Activated gamma-delta T cell treated with anti-CD3 and anti-CD28 coated beads, Interleukin-2, amount 50 U/mL, for 16 hours (primary cell): ENCODE results near the gene NELL1.

ENCODE experiments used
- DNase-seq: peaks from one replicate; pipeline ENCODE4 v3.0.0-alpha.2; 2020; ENCODE audit warnings: low read depth

The NELL1 gene

DNA sequence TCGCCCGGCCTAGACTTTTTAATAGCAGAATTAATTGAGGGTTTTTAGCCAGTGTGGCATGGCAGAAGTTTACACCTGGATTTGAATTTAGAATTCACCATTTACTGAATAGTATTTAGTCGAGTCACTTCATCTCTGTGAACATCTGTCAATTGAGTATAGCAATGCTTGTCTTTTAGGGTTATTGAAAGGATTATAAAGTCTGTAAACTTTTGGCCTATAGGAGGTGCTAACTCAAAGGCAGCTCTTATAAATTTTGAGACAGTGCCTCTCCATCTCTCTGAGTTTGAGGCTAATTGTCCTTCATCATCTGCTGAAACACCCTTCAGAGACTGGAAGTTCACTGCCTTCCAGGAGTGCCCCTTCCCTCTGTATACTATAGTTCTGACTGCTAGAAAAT lies 205.0 kb downstream of the NELL1 start:
- no peak for DNase-seq

DNA sequence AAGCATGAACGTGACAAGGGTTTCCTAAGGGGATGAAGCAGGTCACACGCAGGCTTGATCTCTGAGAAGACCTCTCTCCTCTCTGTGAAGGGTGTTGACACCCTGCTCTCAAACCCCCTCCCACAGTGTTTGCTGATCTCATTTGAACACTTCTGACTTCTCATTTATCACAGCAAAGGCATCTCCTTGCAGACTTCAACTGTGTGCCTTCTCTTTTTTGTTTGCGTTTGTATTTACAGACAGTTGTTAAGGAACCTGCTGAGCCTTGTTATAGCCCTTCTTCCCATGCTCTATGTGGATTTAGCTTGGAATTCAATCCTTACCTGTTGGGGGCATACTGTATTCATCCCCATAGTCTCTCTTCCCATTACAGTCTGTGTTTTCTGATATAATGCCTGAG lies 206.5 kb downstream of the NELL1 start:
- DNase-seq, result no peak

DNA sequence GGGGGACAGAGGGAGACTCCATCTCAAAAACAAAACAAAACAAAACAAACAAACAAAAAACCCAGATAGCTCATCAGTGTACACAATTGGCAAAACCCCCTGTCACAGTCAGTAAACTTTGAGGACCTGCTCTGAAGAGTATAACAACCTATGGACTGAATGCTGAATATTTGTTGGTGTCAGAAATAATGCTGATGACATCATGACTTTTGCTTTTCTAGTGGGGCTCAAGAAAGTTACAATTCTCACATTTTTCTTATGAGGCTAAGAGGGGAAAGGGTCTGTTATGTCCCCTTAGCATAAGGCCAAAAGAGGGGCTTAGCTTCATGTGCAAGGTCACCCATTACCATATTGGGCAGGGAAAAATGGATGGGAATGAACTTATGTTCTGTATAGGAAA lies 207.4 kb downstream of the NELL1 start:
- no peak for DNase-seq

DNA sequence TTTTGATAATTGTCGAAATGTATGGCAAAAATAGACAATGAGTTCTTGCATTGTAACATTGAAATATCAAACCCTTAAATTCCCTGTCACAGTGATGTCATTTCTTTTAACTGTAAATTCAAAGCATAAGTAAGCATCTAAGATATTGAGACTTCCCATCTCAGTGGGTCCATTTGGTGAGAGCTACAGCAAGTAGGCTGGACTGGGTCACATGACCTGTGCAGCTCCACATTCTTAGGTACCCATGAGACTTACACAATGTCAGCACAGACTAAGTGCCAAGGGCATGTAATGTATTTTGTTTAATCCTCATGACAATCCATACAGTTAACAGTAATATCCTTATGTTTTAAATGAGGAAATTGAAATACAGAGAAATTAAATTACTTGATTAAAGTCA lies 210.7 kb downstream of the NELL1 start:
- DNase-seq, result no peak

DNA sequence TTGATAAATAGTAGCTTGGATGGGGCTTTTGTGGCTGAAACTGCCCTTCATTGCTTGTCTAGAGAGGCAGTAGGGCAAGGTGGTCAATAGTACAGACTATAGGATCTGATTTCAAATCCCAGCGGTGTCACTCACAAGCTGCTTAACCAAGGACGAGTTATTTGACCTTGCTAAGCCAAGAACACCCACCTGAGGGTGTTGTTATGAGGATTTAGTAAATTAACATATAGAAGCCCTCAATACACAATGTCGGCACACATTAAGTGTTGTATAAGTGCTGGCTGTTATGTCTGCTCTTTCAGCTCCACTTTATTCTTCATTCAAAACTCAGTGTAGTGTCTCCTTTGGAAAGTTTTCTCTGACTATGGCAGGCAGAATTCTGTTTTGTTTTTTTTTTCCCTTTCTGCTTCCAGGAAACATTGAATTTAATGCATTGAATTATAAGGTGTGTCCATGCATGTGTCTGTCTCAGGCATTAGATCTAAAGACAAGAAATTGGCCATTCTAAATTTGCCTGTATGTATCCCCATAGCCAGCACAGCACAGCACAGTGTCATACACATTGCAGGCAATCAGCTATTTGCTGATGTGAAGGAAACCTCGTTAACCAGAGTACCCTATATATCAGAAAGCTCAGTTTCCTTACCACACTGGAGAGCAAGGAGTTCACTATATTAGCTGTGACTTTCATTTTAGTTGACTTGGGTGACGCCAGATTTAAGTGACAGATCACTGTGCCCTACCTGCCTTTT lies 212.1 kb downstream of the NELL1 start:
- no peak for DNase-seq

DNA sequence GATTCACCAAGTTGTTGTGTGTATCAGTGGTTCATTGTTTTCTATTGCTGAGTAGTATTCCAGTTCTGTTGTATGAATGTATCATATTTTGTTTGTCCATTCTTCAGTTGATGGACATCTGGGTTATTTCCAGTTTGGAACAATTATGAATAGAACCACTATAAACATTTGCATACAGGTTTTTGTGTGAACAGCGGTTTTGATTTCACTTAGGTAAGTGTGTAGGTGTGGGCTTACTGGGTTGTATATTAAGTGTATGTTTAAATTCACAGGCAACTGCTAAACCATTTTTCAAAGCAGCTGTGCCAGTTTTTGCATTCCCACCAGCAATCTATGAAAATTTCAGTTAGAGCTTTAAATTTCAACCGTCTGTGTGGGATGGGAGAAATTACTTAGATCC lies 217.8 kb downstream of the NELL1 start:
- DNase-seq, result no peak

DNA sequence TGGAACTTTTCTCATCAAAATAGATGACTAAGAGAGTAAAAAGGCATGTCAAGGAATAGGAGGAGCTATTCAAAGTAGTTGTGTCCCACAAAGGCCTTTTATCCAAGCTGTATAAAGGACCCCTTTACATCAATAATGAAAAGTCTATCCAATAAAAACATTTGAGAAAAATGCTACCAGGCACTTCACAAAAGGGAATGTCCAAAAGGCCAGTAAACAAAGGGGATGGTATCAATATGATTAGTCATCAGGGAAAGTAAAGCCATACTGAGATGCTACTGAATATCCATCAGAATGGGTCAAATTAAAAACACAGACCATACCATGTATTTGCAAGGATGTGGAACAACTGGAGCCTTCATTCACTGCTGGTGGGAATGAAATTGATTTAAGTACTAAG lies 224.9 kb downstream of the NELL1 start:
- no peak for DNase-seq

DNA sequence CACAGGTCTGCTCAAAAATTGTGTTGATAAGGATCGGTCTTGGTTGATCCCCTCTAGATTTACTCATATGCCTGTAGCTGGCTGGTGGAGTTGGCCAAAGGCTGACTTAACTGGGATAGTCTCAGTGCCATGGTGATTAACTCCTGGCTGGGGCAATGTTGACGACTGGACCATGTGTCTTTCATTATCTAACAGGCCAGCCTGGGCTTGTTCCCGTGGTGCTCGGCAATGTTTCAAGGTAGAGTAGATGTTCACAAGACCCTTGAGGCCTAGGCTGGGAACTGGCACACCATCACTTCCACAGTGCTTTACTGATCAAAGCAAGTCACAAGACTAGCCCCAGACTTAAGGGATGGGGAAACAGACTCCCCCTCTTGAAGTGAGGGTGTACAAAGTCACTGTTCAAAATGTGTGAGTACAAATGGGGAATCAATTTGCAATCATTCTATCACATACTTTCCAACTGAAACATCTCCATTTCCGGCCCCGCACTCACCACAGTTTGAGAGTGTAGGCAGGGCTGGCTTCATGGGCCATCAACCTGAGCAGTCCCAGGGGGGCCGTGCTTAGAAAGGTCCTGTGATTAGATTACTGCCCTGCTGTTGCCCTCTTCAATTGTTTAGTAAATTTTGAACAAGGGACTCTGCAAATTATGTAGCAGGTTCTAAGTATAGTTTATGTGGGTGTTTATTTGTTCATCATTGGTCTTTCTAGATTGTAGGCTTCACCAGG lies 240.8 kb downstream of the NELL1 start:
- no peak for DNase-seq

DNA sequence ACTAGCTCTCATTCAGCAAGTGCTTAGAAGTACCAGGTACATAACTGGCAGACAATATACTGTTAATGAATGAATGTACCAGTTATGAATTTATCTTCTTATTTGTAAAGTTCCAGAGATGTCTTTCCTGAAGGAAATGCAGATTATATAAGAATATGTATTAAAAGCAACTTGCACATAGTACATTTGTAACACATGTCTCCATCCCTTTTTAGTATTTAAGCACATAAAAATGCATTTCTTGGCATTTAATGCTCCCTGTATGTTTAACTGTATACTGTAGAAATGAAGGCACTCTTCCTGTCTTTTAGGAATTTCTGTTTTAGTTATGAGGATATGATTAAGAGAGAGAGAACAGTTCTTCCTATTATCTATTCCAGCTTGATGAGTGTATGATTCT lies 241.3 kb downstream of the NELL1 start:
- DNase-seq, result no peak

DNA sequence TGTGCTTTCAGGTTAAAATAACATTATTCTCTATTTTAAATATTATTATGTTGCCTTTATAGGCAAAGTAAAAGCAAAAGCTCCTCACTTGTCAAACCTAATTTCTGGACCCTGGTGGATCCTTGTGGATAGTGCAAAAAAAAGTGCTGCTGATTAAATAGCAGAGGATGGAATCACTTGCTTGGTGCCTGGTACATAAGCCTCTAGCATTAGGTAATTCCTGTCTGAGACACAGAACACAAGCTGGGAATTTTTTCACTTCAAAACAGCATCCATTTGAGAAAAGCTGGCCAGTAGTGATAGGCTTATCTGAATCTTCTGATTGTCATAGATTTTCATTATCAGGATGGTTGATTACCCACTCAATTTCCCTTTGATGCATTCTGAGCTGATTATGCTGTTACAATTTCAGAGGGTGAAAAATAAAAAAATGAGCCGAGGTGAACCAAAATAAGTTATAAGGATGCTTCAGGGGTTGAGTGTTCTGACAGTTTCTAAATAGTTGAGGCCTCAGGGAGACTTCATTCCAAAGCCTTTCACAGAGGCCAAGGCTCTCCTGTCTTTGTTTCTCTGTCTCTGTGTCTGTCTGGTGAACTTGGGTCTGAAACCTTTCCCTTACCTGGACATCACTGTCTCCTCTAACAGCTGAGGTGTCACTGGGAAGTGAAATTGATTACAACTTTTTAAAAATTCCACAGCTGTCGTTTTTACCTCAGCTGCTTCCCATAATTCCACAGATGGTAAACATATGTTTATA lies 242.9 kb downstream of the NELL1 start:
- no peak for DNase-seq

DNA sequence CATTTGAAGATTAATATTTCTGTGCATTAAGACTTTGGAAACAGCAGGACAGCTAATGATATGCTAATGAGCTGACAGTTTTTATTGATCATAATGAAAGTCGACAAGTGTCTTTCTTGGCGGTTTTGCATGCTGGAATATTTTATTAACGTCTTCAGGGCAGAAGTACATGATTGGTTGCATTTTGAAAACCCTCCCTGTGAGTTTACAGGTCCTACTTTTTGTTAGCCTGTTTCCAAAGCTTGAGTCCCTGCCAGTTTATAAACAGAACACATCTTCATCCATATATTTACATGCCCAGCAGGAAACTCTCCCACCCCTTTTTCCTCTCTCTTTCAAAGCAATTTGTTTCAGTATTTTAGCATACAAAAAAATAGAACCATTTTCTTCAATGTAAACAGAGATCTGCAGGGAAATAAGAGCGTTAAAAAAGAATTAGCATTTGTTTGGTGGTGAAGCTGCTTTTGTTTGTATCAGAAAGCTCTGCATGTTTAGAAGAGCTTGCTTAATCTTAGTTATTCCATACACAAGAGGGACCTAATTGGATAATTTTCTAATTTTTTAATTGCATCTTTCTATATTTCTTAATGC lies 243.6 kb downstream of the NELL1 start:
- no peak for DNase-seq

DNA sequence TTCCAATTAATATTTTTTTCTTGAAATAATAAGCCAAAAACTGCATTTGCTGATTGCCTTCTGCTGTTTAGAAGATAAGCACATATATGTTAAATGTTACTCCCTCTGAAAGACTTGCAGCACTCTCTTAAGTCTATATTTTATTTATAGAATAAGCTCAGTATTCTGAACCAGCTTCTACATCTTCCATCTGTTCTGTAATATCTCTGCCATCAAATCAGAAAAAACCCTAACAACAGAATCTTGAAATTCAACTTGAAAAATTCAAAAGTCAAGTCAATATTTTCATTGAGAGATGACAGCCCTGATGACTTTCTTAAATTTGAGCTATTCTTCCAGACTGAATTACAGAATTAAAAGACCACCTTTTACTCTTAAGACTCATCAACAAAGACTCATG lies 247.9 kb downstream of the NELL1 start:
- no peak for DNase-seq

DNA sequence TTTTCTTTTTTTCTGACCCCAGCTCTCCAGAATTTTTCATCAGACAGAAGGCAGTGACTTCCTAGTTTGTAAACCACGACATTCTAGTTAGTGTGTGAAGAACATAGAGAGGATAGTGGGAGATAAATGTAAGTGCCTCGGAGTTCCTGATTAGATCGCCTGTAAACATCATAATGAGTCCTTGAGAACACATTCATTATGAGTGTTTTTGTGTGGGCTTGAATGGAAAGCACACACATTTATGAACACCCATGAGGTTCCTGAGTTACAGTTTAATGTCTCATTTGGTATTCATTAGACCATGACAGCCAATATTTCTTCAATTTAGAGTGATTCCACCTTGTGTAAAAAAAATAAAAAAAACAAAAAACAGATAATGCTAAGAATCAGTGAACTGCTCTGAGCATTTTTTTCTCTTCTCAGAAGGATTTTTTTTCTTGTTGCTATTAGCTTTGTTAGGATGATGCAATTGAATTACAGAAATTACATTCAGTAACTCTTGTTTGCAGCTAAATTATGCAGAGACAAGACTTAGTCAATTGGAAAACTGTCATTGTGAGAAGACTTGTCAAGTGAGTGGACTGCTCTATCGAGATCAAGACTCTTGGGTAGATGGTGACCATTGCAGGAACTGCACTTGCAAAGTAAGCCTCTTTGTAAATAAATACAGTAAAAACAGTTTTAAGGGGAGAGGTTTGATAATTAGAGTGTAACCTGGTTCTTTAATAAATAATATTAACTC lies 257.6 kb downstream of the NELL1 start:
- no peak for DNase-seq

DNA sequence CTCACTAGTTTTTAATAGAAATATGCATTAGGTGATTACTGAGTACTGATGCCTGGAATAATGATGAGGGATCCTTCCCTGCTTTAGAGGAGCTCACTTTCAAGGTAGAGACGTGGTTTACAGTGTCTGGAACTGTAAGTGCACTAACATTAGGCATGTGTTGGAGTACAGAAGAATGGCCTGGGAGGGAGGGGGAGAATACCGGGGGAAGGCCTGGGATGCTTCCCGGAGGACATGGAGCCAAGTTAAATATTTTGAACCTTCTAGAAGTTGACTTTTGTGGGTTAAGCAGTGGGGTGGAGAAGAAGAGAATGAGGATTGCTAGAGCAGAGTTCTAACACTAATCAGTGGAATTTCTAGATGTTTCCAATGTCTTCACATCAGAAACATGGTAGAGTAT lies 261.6 kb downstream of the NELL1 start:
- DNase-seq, result no peak

DNA sequence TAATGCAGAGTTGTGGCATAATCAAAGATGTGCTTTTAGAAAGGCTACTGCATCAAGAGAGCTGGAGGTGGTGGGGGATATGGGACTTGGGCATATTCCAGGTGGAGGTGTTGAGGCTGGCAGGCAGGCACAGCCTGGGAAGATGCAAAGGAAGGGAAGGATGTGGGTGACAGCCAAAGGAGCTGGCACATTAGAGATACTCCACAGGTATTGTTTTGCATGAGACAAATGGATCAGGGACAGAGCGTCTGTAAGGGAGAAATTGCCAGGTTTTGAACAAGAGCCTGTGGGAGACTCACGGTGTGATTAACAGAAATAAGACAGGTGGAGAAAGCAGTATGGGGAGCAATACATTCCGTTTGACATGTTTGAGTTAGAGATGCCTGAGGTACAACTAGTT lies 263.7 kb downstream of the NELL1 start:
- no peak for DNase-seq

DNA sequence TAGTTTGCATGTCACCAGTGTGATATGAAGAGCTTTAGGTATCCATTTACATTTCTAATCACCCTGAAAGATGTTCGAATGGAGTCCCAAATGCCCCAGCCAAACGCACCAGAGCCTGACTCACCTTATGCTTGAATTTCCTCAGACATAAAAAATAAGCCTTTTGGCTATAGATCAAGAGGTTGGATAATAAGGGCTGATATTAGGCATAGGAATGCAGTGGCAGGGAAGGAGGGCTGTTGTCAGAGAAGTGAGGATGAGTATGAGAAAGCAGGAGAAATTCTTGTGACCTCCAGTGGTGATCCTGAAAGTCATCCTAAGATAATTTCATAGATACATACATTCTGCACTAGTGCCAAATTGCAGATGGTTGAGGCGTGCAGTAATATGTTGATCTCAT lies 264.6 kb downstream of the NELL1 start:
- no peak for DNase-seq

DNA sequence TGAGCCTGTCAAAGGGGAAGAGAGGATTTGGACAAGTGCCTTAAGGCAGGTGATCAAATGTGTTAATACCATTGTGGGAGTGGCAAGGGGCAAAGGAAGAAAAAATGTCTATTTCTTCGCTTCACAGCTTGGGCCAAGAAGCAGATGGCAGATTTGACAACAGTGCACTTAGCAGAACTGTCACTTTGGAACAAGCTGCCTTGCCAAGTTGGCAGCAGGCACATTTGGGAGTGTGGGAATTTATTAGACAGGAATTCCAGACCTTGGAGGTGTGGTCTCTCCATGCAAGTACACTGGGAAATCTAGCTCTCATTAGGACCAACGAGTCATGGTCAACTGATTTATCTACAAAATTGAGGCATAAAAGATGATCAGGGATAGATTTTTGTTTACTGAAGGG lies 265.1 kb downstream of the NELL1 start:
- DNase-seq, result no peak

DNA sequence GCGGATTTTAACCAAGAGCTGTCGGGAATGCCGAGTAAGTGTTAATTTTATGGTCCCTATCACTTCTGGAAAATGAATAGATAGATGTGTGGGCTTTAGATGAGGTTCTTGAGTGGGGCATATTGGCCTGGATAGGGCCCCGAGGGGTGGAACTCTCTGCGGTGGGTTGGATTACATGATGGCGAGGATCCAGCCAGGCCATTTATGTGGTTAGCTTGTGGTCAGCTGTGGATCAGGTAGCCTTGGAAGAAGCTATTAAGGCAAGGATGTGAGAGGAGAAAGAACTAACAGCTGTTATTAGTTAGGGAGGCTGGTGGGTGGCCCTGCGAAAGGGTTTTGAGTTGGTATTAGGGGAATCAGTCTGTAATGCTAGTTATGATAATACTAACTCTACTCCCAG lies 268.4 kb downstream of the NELL1 start:
- DNase-seq, result no peak

DNA sequence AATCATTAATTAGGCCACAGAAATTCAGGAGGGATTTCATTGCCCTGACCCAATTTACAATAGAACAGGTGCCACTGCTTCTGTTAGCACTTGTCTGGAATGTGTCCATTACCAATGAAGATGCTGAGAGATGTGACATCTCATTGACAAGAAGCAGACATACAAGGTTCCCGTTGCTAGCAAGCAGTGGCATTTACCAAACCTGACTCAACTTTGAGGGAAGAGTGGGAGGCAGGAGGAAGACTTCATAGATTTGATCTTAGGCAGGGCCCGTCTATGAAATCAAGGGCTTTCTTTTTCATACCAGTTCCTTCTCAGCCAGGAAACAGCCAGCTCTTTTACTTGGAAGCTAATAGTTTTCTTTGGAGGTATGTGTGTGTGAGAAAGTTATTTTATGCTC lies 280.2 kb downstream of the NELL1 start:
- no peak for DNase-seq

DNA sequence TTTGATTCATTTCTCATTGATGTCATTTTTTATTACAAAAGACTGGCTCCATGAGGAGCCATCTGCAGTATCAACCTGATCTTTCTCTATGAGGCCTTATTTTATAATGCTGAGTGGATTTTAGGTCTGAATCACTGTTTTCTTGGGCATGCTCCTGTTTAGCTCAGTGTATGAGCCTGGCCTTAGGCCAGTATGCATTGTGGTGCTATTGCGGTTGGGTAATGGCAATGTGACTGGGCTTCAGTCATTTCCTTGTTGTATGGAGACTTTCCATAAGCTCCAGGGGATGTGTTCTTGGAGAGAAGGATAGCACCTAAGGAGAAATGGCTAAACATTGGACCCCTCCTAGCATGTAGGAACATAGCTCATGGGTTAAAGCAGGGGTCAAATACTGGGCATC lies 293.2 kb downstream of the NELL1 start:
- no peak for DNase-seq

DNA sequence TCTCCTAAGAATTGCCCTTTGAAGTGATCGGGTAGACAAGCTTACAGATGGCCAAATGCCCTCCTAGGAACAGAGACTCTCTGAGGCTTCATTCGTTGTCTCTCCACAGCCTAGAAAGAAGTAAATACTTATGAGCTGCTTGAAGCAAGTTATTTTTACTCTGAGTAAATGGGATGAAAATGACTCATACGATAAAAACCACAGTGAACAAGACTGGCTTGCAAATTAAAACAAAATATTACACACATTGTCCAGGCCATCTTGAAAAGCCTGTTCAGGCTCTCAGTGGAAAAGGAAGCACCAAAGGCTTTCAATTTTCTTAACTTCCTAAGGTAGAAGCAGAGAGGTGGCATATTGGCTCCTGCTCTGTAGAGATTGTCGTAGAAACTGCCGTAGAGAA lies 294.2 kb downstream of the NELL1 start:
- no peak for DNase-seq

DNA sequence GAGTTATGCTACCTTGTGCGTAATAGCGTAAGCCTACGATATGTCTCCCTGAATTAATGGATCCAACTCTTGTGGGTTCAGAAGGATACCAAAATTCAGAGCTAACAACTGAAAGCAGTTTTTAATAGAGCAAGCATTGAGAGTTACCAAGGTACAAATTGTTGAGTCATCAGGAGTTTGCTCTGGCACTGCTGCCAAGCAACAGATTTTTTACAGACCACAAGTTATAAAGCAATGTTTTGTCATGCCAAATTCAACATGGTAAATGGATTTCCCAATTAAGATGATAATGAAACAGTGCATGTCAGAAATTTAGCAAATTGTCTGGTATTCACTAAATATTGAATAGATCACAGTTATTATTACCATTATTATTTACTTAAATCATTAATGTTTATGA lies 295.6 kb downstream of the NELL1 start:
- DNase-seq, result no peak
